SU-DHL-6 (cell line): Measurements from ENCODE around the gene CCM2.
A peak's percentile ranks its signal among the peaks of the same experiment; 100 is the strongest.

Source experiments
- H2AFZ ChIP-seq: fragments of 200-600 bp; sonication (generic); 2 replicates; pipeline ENCODE4 v1.6.1; 2014; ENCODE audit warnings: low read depth, mild to moderate bottlenecking, moderate library complexity, mixed read lengths, antibody characterized with exemption, low read length; ENCODE audit not compliant: severe bottlenecking
- H3F3A ChIP-seq: fragments of 200-600 bp; shearing (Covaris generic); 2 replicates; pipeline ENCODE4 v1.6.0; 2016; ENCODE audit warnings: antibody characterized with exemption, mild to moderate bottlenecking; ENCODE audit not compliant: insufficient read depth
- H3K27ac ChIP-seq: fragments of 200-600 bp; sonication (generic); 2 replicates; pipeline ENCODE4 v1.5.1; 2016; ENCODE audit warnings: low read depth, mild to moderate bottlenecking, low read length, moderate library complexity, mixed read lengths
- H3K27me3 ChIP-seq: fragments of 200-600 bp; sonication (generic), shearing (Covaris generic); 2 replicates; pipeline ENCODE4 v1.6.0; 2014; ENCODE audit warnings: mild to moderate bottlenecking, low read length
- H3K36me3 ChIP-seq: fragments of 200-600 bp; sonication (generic); 2 replicates; pipeline ENCODE4 v1.6.1; 2014; ENCODE audit warnings: mild to moderate bottlenecking, low read length, mixed read lengths
- H3K4me2 ChIP-seq: fragments of 300-600, 200-600 bp; shearing (Covaris generic), sonication (generic); 2 replicates; pipeline ENCODE4 v1.6.0; 2014; ENCODE audit warnings: low read length, low read depth, mild to moderate bottlenecking; ENCODE audit not compliant: poor library complexity, severe bottlenecking
- H3K4me3 ChIP-seq: fragments of 200-600 bp; sonication (generic); 2 replicates; pipeline ENCODE4 v1.5.1; 2014; ENCODE audit warnings: antibody characterized with exemption, low read length, mild to moderate bottlenecking, mixed read lengths; ENCODE audit not compliant: insufficient read depth, poor library complexity, severe bottlenecking
- H3K79me2 ChIP-seq: fragments of 200-600 bp; sonication (generic); 2 replicates; pipeline ENCODE4 v1.6.1; 2014; ENCODE audit warnings: mild to moderate bottlenecking, low read length, moderate library complexity; ENCODE audit not compliant: insufficient read depth
- H3K9ac ChIP-seq: fragments of 200-600 bp; sonication (generic); 2 replicates; pipeline ENCODE4 v1.7.0; 2014; ENCODE audit warnings: mild to moderate bottlenecking, low read length
- H3K9me2 ChIP-seq: fragments of 200-600 bp; sonication (generic); replicated peaks from 2 replicates; pipeline ENCODE4 v1.6.1; 2014; ENCODE audit warnings: low read length; ENCODE audit not compliant: insufficient read depth
- H3K9me3 ChIP-seq: fragments of 200-600 bp; sonication (generic); 2 replicates; pipeline ENCODE4 v1.6.1; 2014; ENCODE audit warnings: low read length, mixed read lengths; ENCODE audit not compliant: insufficient read depth
- H4K20me1 ChIP-seq: fragments of 200-600 bp; sonication (generic); 2 replicates; pipeline ENCODE4 v1.6.1; 2014; ENCODE audit warnings: low read depth, mild to moderate bottlenecking, antibody characterized with exemption, low read length, moderate library complexity, mixed read lengths
- CTCF ChIP-seq: fragments of 200-600 bp; sonication (generic); IDR thresholded peaks from one replicate; pipeline ENCODE4 v1.5.1; 2017; ENCODE audit warnings: antibody characterized with exemption, mild to moderate bottlenecking, low read length, moderate library complexity; ENCODE audit not compliant: insufficient read depth, poor library complexity, severe bottlenecking
- EZH2phosphoT487 ChIP-seq: fragments of 200-600 bp; sonication (generic), shearing (Covaris generic); conservative IDR thresholded peaks from 2 replicates; pipeline ENCODE4 v1.6.1; 2018; ENCODE audit warnings: mild to moderate bottlenecking, antibody characterized with exemption, low read length, moderate library complexity, mixed read lengths

The CCM2 gene

GRCh38 chr7:45116048-45116447 is 116.0 kb downstream of the CCM2 start:
- Histone ChIP-seq H4K20me1 (no peaks in the 10 kb centered on the region), H3K27me3 (no peaks in the 10 kb centered on the region), H3K9ac (no peak overlapping the region), H3K9me3 (no peaks in the 10 kb centered on the region), H3K9me2 (no peaks in the 10 kb centered on the region), H3K36me3 (no peaks in the 10 kb centered on the region), H3K4me2 (no peak overlapping the region), H3K79me2 (peaks cover 4% of the 10 kb centered on the region), H3K4me3 (no peak overlapping the region), H3K27ac (no peak overlapping the region), H2AFZ (no peak overlapping the region), H3F3A (peaks cover 9% of the 10 kb centered on the region; the same call in 1 of the 2 replicates)
- TF ChIP-seq CTCF (no peak), EZH2phosphoT487 (0 out of 2 replicates have a peak, but pooled peaks have one; percentile 69)

- Histone ChIP-seq H3K36me3 (no peaks in the 10 kb centered on the region), H3K9me3 (no peaks in the 10 kb centered on the region), H3K9me2 (no peaks in the 10 kb centered on the region), H3K27ac (no peak overlapping the region), H3K27me3 (no peaks in the 10 kb centered on the region), H3K4me3 (no peak overlapping the region), H4K20me1 (no peaks in the 10 kb centered on the region), H3K79me2 (no peaks in the 10 kb centered on the region), H3K4me2 (no peak overlapping the region), H2AFZ (no peak overlapping the region), H3F3A (peaks cover 8% of the 10 kb centered on the region; the same call in 1 of the 2 replicates), H3K9ac (no peak overlapping the region)
- no peak for TF ChIP-seq CTCF
Observed at GRCh38 chr7:45117582-45117981, 117.6 kb downstream of the CCM2 start.

GRCh38 chr7:45118292-45118691 is 118.3 kb downstream of the CCM2 start:
- Histone ChIP-seq H3F3A (0 out of 2 replicates have a peak, but pooled peaks cover under 1% of the 10 kb centered on the region), H3K36me3 (no peaks in the 10 kb centered on the region), H3K9me2 (no peaks in the 10 kb centered on the region), H3K9ac (no peak overlapping the region), H3K27me3 (no peaks in the 10 kb centered on the region), H2AFZ (no peak overlapping the region), H3K4me2 (no peak overlapping the region), H3K9me3 (no peaks in the 10 kb centered on the region), H3K27ac (no peak overlapping the region), H4K20me1 (no peaks in the 10 kb centered on the region), H3K4me3 (no peak overlapping the region), H3K79me2 (no peaks in the 10 kb centered on the region)
- TF ChIP-seq CTCF (no peak), EZH2phosphoT487 (no peak)
